Chondrocyte (in vitro differentiated cells): ENCODE results near the gene HSF2BP. TPM values are rescaled to one million over a fixed set of nuclear protein-coding genes. Genes with fewer than 3 reads are reported as not detected.

Source experiments
- DNase-seq: peaks from one replicate; pipeline ENCODE4 v3.0.0; 2021; ENCODE audit warnings: mixed read lengths, low spot score
- H3K27ac Mint-ChIP-seq: one replicate; pipeline ENCODE4 v1.8.0; 2021; ENCODE audit warnings: mild to moderate bottlenecking, moderate library complexity, mixed read lengths; ENCODE audit not compliant: unreplicated experiment
- H3K27me3 Mint-ChIP-seq: 2 replicates; pipeline ENCODE4 v1.8.0; 2021; ENCODE audit warnings: low read depth, mixed read lengths
- H3K36me3 Mint-ChIP-seq: 2 replicates; pipeline ENCODE4 v1.8.0; 2021; ENCODE audit warnings: low read depth, mixed read lengths
- H3K4me1 Mint-ChIP-seq: 2 replicates; pipeline ENCODE4 v1.8.0; 2021; ENCODE audit warnings: low read depth, mild to moderate bottlenecking, mixed read lengths
- H3K4me3 Mint-ChIP-seq: one replicate; pipeline ENCODE4 v1.8.0; 2021; ENCODE audit warnings: mild to moderate bottlenecking, moderate library complexity, mixed read lengths; ENCODE audit not compliant: unreplicated experiment
- H3K9me3 Mint-ChIP-seq: 2 replicates; pipeline ENCODE4 v1.8.0; 2021; ENCODE audit warnings: low read depth, mixed read lengths
- total RNA-seq: library from RNA; stranded (reverse); gene quantifications from 3 replicates; pipeline ENCODE4 v1.2.1, GENCODE V29; 2021
- TF ChIP-seq, protein P1 (sequence below): fragments of 200-600 bp; sonication (generic); IDR thresholded peaks from 2 replicates; pipeline ENCODE4 v1.5.0; 2021; ENCODE audit warnings: antibody characterized with exemption, mild to moderate bottlenecking, moderate library complexity

HSF2BP gene
- total RNA-seq, 1 donor from 2014 or later = 3.5 TPM

DNA sequence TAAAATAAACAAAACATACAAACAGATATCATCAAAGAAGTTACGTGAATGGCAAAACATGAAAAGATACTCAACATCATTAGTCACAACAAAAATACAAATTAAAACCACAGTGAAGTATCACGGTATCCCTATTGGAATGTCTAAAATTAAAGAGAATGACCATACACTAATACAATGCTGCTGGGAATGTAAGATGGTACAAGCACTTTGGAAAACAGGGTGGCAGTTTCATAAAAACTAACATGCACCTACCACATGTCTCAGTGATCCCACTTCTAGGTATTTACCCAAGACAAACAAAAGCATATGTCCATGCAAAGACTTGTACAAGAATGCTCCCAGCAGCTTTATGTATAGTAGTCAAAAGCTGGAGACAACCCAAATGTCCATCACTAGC is 69.1 kb downstream of the HSF2BP start:
- H3K27me3 Mint-ChIP-seq = no peaks in the 10 kb centered on the region
- H3K4me3 Mint-ChIP-seq = no peak overlapping the region
- DNase-seq = no peak
- TF ChIP-seq, protein P1, sequence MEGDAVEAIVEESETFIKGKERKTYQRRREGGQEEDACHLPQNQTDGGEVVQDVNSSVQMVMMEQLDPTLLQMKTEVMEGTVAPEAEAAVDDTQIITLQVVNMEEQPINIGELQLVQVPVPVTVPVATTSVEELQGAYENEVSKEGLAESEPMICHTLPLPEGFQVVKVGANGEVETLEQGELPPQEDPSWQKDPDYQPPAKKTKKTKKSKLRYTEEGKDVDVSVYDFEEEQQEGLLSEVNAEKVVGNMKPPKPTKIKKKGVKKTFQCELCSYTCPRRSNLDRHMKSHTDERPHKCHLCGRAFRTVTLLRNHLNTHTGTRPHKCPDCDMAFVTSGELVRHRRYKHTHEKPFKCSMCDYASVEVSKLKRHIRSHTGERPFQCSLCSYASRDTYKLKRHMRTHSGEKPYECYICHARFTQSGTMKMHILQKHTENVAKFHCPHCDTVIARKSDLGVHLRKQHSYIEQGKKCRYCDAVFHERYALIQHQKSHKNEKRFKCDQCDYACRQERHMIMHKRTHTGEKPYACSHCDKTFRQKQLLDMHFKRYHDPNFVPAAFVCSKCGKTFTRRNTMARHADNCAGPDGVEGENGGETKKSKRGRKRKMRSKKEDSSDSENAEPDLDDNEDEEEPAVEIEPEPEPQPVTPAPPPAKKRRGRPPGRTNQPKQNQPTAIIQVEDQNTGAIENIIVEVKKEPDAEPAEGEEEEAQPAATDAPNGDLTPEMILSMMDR = no peak
- peaks cover 84% of the 10 kb centered on the region for H3K4me1 Mint-ChIP-seq
- peaks cover 8% of the 10 kb centered on the region for H3K36me3 Mint-ChIP-seq
- H3K27ac Mint-ChIP-seq = peak overlapping the region; percentile 85
- no peaks in the 10 kb centered on the region for H3K9me3 Mint-ChIP-seq

GRCh38 chr21:43588957-43589356 is 70.3 kb downstream of the HSF2BP start:
- H3K36me3 Mint-ChIP-seq = peaks cover 6% of the 10 kb centered on the region
- no peaks in the 10 kb centered on the region for H3K27me3 Mint-ChIP-seq
- TF ChIP-seq, protein P1 = no peak
- no peak overlapping the region for H3K4me3 Mint-ChIP-seq
- H3K27ac Mint-ChIP-seq = peak overlapping the region; percentile 63
- peaks cover 78% of the 10 kb centered on the region for H3K4me1 Mint-ChIP-seq
- H3K9me3 Mint-ChIP-seq = no peaks in the 10 kb centered on the region
- no peak for DNase-seq

DNA sequence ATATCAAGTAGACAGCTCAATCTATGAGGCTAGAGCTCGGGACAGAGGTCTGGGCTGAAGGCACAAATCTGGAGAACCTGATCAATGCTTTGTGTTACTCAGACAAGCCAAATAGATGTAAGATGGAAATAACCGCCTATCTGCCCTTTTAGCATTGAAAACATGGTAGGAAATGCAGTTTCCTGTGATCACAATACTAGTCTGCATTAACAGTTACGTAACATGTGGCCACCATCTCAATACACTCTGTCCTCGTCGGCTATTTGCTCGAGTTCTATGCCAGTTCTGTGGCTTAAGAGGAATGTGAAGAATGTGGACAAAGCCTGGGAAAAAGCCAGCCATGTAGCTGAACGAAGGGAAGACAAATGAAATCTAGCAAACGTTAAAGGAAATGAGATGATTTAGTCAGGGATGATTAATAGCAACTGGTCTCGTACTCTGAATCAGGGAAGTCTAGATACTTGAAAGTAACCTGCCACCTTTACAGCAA is 73.3 kb downstream of the HSF2BP start:
- Mint-ChIP-seq H3K4me1 (peaks cover 57% of the 10 kb centered on the region), H3K27ac (peak overlapping the region; percentile 98), H3K27me3 (no peaks in the 10 kb centered on the region), H3K9me3 (no peaks in the 10 kb centered on the region), H3K36me3 (peaks cover 6% of the 10 kb centered on the region), H3K4me3 (no peak overlapping the region)
- TF ChIP-seq, protein P1 = no peak
- no peak for DNase-seq

GRCh38 chr21:43585514-43585913 is 73.8 kb downstream of the HSF2BP start:
- Mint-ChIP-seq H3K4me1 (peaks cover 54% of the 10 kb centered on the region), H3K4me3 (no peak overlapping the region), H3K27ac (peak overlapping the region; percentile 98), H3K27me3 (no peaks in the 10 kb centered on the region), H3K36me3 (peaks cover 7% of the 10 kb centered on the region), H3K9me3 (no peaks in the 10 kb centered on the region)
- TF ChIP-seq, protein P1 = no peak
- DNase-seq = no peak

DNA sequence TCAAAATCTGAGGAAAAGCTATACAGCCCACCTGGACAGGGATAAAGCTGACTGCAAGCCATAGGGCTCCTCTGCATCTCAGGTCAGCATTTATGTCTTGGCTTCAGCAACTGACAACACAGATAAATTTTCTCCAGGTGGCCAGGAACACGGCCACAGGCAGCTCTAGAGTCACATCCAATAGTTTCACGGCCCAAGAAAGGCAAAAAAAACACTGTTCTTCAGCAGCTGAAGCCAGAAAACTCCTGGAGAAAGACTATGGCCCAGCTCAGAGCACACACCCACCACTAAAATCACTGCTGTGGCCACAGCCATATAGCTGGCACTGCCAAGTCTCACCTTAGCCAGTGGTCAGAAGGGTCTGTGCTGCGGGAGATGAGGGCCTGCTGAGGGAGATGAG is 77.8 kb downstream of the HSF2BP start:
- Mint-ChIP-seq H3K4me3 (no peak overlapping the region), H3K27ac (peak overlapping the region; percentile 41)

More for the DNA sequence above, 77.8 kb downstream of the HSF2BP start:
- DNase-seq = no peak
- Mint-ChIP-seq H3K27me3 (no peaks in the 10 kb centered on the region), H3K4me1 (peaks cover 43% of the 10 kb centered on the region), H3K36me3 (peaks cover 2% of the 10 kb centered on the region), H3K9me3 (no peaks in the 10 kb centered on the region)
- TF ChIP-seq, protein P1 = no peak
